ENCODE measurements around the gene TFF2. TPM values are rescaled to one million over a fixed set of nuclear protein-coding genes. Genes with fewer than 3 reads are reported as not detected.
A peak's percentile ranks its signal among the peaks of the same experiment; 100 is the strongest.

TFF2 gene
- total RNA-seq, 1 experiment from 2014 or later, result 1.2 TPM

- Histone ChIP-seq H3K36me3 (ENCODE audit: control insufficient read depth, insufficient read depth, low read length) (no peaks in the 10 kb centered on the region), H3K9me3 (no peaks in the 10 kb centered on the region), H3K4me3 (ENCODE audit: low read depth, low read length) (no peak overlapping the region), H3K27me3 (replicated peaks; ENCODE audit: control insufficient read depth, insufficient read depth, low read length) (no peaks in the 10 kb centered on the region), H3K4me1 (peaks cover 32% of the 10 kb centered on the region)
- DNase-seq, result no peak
- CTCF ChIA-PET, result no interaction called here
- no peak overlapping the region for H3K4me3 Mint-ChIP-seq (ENCODE audit: unreplicated experiment)
- no peaks in the 10 kb centered on the region for H3K36me3 Mint-ChIP-seq (ENCODE audit: insufficient read depth, unreplicated experiment)
- TF ChIP-seq CTCF (IDR thresholded peaks at IDR 0.05; ENCODE audit: insufficient read depth in 1 of 2, low read depth in 1 of 2, low read length in 1 of 2, severe bottlenecking in 1 of 2, unreplicated experiment in 1 of 2), result no peak
- intact Hi-C loops (cut with micrococcal nuclease; ENCODE audit: unreplicated experiment), result loop anchor here (10.0 kb wide), 2 partner anchors 48 to 218 kb away; partner anchors contain the start of gene TFF1
- no peaks in the 10 kb centered on the region for H3K27me3 Mint-ChIP-seq (ENCODE audit: insufficient read depth, unreplicated experiment)
- BruUV-seq (replicated peaks), result no TSS peak
- POLR2A ChIA-PET, result no interaction called here
- no peak overlapping the region for H3K27ac Mint-ChIP-seq (ENCODE audit: unreplicated experiment)
- H3K4me1 Mint-ChIP-seq (ENCODE audit: low read depth, unreplicated experiment), result peaks cover 11% of the 10 kb centered on the region
- no peaks in the 10 kb centered on the region for H3K9me3 Mint-ChIP-seq (ENCODE audit: unreplicated experiment)
These were observed 33.9 kb downstream of the TFF2 start for GRCh38 chr21:42316891-42317290.

- POLR2A ChIA-PET, result interaction anchor here (0.6 kb wide), 1 partner anchor 110 kb away, joined by 3 read pairs; no protein-coding TSS in a partner anchor
These were observed 35.4 kb downstream of the TFF2 start, which contains the start of gene TFF3 for GRCh38 chr21:42315296-42315891. Gene TFF3, minus strand, starts transcription at chr21:42315409. Its CDS starts 35 bp downstream, at chr21:42315374.

More at GRCh38 chr21:42315296-42315891, 35.4 kb downstream of the TFF2 start, which contains the start of gene TFF3:
- CTCF ChIA-PET, result interaction anchor here (0.9 to 1.6 kb wide), 6 partner anchors 16 to 171 kb away, joined by 3 to 7 read pairs (median 4); no protein-coding TSS in a partner anchor
- Mint-ChIP-seq H3K36me3 (ENCODE audit: insufficient read depth, unreplicated experiment) (no peaks in the 10 kb centered on the region), H3K4me3 (ENCODE audit: unreplicated experiment) (peak within 1 kb of the TSS; percentile 73), H3K9me3 (ENCODE audit: unreplicated experiment) (no peaks in the 10 kb centered on the region), H3K27ac (ENCODE audit: unreplicated experiment) (peak within 1 kb of the TSS; percentile 83), H3K27me3 (ENCODE audit: insufficient read depth, unreplicated experiment) (no peaks in the 10 kb centered on the region), H3K4me1 (ENCODE audit: low read depth, unreplicated experiment) (peaks cover 11% of the 10 kb centered on the region)
- H3K27me3 ChIP-seq (replicated peaks; ENCODE audit: control insufficient read depth, insufficient read depth, low read length), result no peaks in the 10 kb centered on the region
- H3K4me3 ChIP-seq (ENCODE audit: low read depth, low read length), result peak within 1 kb of the TSS; percentile 12
- H3K36me3 ChIP-seq (ENCODE audit: control insufficient read depth, insufficient read depth, low read length), result no peaks in the 10 kb centered on the region; the same call in 1 of the 2 replicates
- BruUV-seq (replicated peaks), result no TSS peak
- DNase-seq, result peak; percentile 80 to 88
- peaks cover 32% of the 10 kb centered on the region for H3K4me1 ChIP-seq
- TF ChIP-seq CTCF (IDR thresholded peaks at IDR 0.05; ENCODE audit: insufficient read depth in 1 of 2, low read depth in 1 of 2, low read length in 1 of 2, severe bottlenecking in 1 of 2, unreplicated experiment in 1 of 2), result no peak
- intact Hi-C loops (cut with micrococcal nuclease; ENCODE audit: unreplicated experiment), result loop anchor here (1.0 to 10.0 kb wide), 3 partner anchors 16 to 219 kb away; partner anchors contain the start of gene TFF1
- no peaks in the 10 kb centered on the region for H3K9me3 ChIP-seq

Data from Caco-2 (cell line).